ENCODE measurements around the gene SBNO1. TPM values are rescaled to one million over a fixed set of nuclear protein-coding genes. Genes with fewer than 3 reads are reported as not detected.
"Not testable (repeated sequence)": the region's sequence is repeated elsewhere in the genome, so short reads cannot be mapped to it uniquely, and the experiment has no call there.

The SBNO1 gene
- total and polyA plus RNA-seq, 3 donors from 2014 or later: 91.4 to 114 (median 91.4) TPM

- H3K9me3 ChIP-seq: no peaks in the 10 kb centered on the region
- intact Hi-C loops (cut with DNase I; ENCODE audit: low total_unique reads): no loop called here
- WGBS, 2 donors: 93 to 95% methylated on average over 5 of the region's 5 CpGs
- peaks cover 9% of the 10 kb centered on the region for H3K4me1 ChIP-seq
- H3K27ac ChIP-seq: no peak overlapping the region
- TF ChIP-seq, protein P1, sequence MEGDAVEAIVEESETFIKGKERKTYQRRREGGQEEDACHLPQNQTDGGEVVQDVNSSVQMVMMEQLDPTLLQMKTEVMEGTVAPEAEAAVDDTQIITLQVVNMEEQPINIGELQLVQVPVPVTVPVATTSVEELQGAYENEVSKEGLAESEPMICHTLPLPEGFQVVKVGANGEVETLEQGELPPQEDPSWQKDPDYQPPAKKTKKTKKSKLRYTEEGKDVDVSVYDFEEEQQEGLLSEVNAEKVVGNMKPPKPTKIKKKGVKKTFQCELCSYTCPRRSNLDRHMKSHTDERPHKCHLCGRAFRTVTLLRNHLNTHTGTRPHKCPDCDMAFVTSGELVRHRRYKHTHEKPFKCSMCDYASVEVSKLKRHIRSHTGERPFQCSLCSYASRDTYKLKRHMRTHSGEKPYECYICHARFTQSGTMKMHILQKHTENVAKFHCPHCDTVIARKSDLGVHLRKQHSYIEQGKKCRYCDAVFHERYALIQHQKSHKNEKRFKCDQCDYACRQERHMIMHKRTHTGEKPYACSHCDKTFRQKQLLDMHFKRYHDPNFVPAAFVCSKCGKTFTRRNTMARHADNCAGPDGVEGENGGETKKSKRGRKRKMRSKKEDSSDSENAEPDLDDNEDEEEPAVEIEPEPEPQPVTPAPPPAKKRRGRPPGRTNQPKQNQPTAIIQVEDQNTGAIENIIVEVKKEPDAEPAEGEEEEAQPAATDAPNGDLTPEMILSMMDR (IDR thresholded peaks at IDR 0.05): no peak
- no peak overlapping the region for H3K4me3 ChIP-seq
- no peaks in the 10 kb centered on the region for H3K36me3 ChIP-seq (ENCODE audit: low read depth, missing control alignments)
- no peak for DNase-seq
- no peaks in the 10 kb centered on the region for H3K27me3 ChIP-seq
Measured at GRCh38 chr12:123369229-123369628, 4.6 kb upstream of the SBNO1 start.

- DNase-seq; H3K36me3 ChIP-seq (ENCODE audit: low read depth, missing control alignments); H3K4me3 ChIP-seq; H3K4me1 ChIP-seq; H3K27ac ChIP-seq; H3K27me3 ChIP-seq; H3K9me3 ChIP-seq; intact Hi-C loops (cut with DNase I; ENCODE audit: low total_unique reads): not testable (repeated sequence)
- WGBS, 2 donors: 92 to 96% methylated on average over 7 of the region's 7 CpGs
Measured at GRCh38 chr12:123368431-123368830, 3.8 kb upstream of the SBNO1 start.

- intact Hi-C loops (cut with DNase I; ENCODE audit: low total_unique reads): no loop called here
- WGBS, 2 donors: 86 to 99% methylated on average over 4 of the region's 4 CpGs
- peaks cover 4% of the 10 kb centered on the region for H3K4me1 ChIP-seq
- H3K9me3 ChIP-seq: no peaks in the 10 kb centered on the region
- no peak for DNase-seq
- no peaks in the 10 kb centered on the region for H3K27me3 ChIP-seq
- H3K27ac ChIP-seq: no peak overlapping the region
- no peak overlapping the region for H3K4me3 ChIP-seq
- TF ChIP-seq, protein P1 (IDR thresholded peaks at IDR 0.05): no peak
- TF ChIP-seq POLR2A (IDR thresholded peaks at IDR 0.05): no peak
- H3K36me3 ChIP-seq (ENCODE audit: low read depth, missing control alignments): no peaks in the 10 kb centered on the region
Measured at GRCh38 chr12:123367511-123367910, 2.9 kb upstream of the SBNO1 start.

GRCh38 chr12:123365025-123365917 is 624 bp upstream of the SBNO1 start:
- WGBS, 2 donors: 0% methylated on average over 46 to 60 of the region's 61 CpGs
- peak overlapping the region; percentile 86 to 92 for H3K27ac ChIP-seq
- no peaks in the 10 kb centered on the region for H3K9me3 ChIP-seq
- peak; percentile 2 for TF ChIP-seq POLR2A (IDR thresholded peaks at IDR 0.05)
- TF ChIP-seq, protein P1 (IDR thresholded peaks at IDR 0.05): peak; percentile 59 to 79 (median 60)
- H3K36me3 ChIP-seq (ENCODE audit: low read depth, missing control alignments): no peaks in the 10 kb centered on the region
- peaks cover 4% of the 10 kb centered on the region for H3K4me1 ChIP-seq
- intact Hi-C loops (cut with DNase I; ENCODE audit: low total_unique reads): no loop called here
- peak overlapping the region; percentile 95 to 97 for H3K4me3 ChIP-seq
- peak; percentile 98 for DNase-seq
- no peaks in the 10 kb centered on the region for H3K27me3 ChIP-seq

GRCh38 chr12:123363740-123364531 is 711 bp downstream of the SBNO1 start:
- intact Hi-C loops (cut with DNase I; ENCODE audit: low total_unique reads): no loop called here
- Histone ChIP-seq H3K4me3 (peak overlapping the region; percentile 95 to 97), H3K27me3 (no peaks in the 10 kb centered on the region), H3K9me3 (no peaks in the 10 kb centered on the region), H3K27ac (peak overlapping the region; percentile 86 to 92), H3K36me3 (ENCODE audit: low read depth, missing control alignments) (no peaks in the 10 kb centered on the region), H3K4me1 (peaks cover 4% of the 10 kb centered on the region)
- TF ChIP-seq, protein P1 (IDR thresholded peaks at IDR 0.05): no peak
- no peak for TF ChIP-seq POLR2A (IDR thresholded peaks at IDR 0.05)
- 1% methylated on average over 13 to 54 of the region's 62 CpGs for WGBS, 2 donors
- DNase-seq: peak; percentile 39
